ENCODE results near the gene INMT. TPM values are rescaled to one million over a fixed set of nuclear protein-coding genes. Genes with fewer than 3 reads are reported as not detected.

Gene INMT
- total and polyA plus RNA-seq, 10 donors: 3.2 to 40.3 (median 15.6) TPM

DNA sequence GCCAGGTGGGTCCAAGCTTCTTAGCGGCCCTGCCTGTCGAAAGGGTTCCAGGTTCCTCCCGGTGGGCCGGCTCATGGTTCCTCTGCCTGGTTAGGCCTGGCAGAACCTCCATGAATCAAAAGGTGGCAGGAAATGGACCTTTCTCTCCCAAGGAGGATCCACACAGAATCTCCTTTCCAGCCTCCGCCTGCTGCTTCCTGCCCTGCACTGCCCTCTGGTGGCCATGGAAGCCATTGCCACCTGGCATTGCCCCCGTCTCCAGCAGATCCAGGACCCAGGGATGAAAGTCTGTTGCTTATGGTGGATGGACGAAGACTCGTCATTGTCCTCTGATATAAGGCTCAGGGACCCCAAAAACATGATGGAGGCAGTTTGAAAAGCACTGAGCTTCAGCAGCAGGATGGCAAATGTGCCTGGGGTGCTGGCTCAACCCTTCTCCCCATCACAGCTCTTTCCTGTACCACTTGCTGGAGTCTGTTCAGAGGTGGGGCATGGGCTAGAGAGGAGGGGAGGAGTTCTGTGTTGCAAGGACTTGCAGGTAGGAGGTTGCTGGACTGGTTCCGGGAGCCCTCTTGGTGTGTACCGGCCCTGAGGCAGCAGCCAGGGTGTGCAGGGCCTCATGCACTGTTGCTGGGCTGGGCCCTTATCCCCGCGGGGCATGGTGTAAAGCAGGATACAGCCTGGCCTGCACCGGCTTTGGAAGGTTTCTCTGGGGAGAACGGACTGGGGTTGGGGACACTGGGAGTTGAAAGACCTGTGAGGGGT is 11.3 kb upstream of the INMT start:
- H3K36me3 ChIP-seq: no peaks in the 10 kb centered on the region
- no peak overlapping the region for H3K27ac ChIP-seq
- DNase-seq: peak; percentile 91
- no peaks in the 10 kb centered on the region for H3K27me3 ChIP-seq (replicated peaks in 1 of 7)
- no peaks in the 10 kb centered on the region for H3K9me3 ChIP-seq
- H3K4me3 ChIP-seq: no peak overlapping the region
- no peak for TF ChIP-seq POLR2A (IDR thresholded peaks at IDR 0.05)
- peak in 2 of 3 donors; percentile 18 to 55 for TF ChIP-seq POLR2AphosphoS5 (IDR thresholded peaks at IDR 0.05)
- TF ChIP-seq, protein P1, sequence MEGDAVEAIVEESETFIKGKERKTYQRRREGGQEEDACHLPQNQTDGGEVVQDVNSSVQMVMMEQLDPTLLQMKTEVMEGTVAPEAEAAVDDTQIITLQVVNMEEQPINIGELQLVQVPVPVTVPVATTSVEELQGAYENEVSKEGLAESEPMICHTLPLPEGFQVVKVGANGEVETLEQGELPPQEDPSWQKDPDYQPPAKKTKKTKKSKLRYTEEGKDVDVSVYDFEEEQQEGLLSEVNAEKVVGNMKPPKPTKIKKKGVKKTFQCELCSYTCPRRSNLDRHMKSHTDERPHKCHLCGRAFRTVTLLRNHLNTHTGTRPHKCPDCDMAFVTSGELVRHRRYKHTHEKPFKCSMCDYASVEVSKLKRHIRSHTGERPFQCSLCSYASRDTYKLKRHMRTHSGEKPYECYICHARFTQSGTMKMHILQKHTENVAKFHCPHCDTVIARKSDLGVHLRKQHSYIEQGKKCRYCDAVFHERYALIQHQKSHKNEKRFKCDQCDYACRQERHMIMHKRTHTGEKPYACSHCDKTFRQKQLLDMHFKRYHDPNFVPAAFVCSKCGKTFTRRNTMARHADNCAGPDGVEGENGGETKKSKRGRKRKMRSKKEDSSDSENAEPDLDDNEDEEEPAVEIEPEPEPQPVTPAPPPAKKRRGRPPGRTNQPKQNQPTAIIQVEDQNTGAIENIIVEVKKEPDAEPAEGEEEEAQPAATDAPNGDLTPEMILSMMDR (IDR thresholded peaks at IDR 0.05 in 8 of 11, conservative IDR thresholded peaks at IDR 0.05 in 3 of 11): peak; percentile 89 to 99 (median 97)
- 36 to 49% (median 46%) methylated on average over 12 to 14 of the region's 14 CpGs for WGBS, 5 donors
- intact Hi-C loops (cut with DNase I; ENCODE audit: low total_unique reads): no loop called here
- peaks cover 0 to 16% (median 2%) of the 10 kb centered on the region in 6 donors for H3K4me1 ChIP-seq

DNA sequence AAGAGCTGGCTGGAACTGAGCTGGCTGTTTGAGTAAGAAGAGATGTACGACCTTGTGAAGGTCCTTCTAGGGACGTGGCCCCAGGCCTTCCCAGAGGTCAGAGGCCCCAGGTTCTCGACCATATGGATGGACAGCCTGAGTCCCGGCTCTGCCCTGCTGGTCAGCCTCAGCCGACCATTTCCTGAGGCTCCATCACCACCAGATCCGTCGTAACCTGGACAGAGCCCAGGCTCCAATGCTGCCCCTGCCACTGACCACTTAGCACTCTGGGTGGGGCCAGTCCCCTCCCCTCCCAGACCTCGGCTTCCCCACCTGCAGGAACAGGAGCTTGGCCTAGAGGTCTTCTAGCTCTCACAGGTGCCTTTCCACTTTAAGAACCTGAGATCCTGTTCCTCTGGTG is 10.6 kb upstream of the INMT start:
- 68 to 89% (median 84%) methylated on average over 5 to 8 of the region's 8 CpGs for WGBS, 5 donors
- Histone ChIP-seq H3K4me1 (peaks cover 0 to 16% (median 2%) of the 10 kb centered on the region in 6 donors), H3K36me3 (no peaks in the 10 kb centered on the region), H3K27ac (no peak overlapping the region), H3K9me3 (no peaks in the 10 kb centered on the region), H3K4me3 (no peak overlapping the region), H3K27me3 (replicated peaks in 1 of 7) (no peaks in the 10 kb centered on the region)
- TF ChIP-seq POLR2A (IDR thresholded peaks at IDR 0.05) (no peak), POLR2AphosphoS5 (IDR thresholded peaks at IDR 0.05) (no peak)
- TF ChIP-seq, protein P1 (IDR thresholded peaks at IDR 0.05 in 8 of 11, conservative IDR thresholded peaks at IDR 0.05 in 3 of 11): no peak
- intact Hi-C loops (cut with DNase I; ENCODE audit: low total_unique reads): no loop called here
- DNase-seq: no peak

DNA sequence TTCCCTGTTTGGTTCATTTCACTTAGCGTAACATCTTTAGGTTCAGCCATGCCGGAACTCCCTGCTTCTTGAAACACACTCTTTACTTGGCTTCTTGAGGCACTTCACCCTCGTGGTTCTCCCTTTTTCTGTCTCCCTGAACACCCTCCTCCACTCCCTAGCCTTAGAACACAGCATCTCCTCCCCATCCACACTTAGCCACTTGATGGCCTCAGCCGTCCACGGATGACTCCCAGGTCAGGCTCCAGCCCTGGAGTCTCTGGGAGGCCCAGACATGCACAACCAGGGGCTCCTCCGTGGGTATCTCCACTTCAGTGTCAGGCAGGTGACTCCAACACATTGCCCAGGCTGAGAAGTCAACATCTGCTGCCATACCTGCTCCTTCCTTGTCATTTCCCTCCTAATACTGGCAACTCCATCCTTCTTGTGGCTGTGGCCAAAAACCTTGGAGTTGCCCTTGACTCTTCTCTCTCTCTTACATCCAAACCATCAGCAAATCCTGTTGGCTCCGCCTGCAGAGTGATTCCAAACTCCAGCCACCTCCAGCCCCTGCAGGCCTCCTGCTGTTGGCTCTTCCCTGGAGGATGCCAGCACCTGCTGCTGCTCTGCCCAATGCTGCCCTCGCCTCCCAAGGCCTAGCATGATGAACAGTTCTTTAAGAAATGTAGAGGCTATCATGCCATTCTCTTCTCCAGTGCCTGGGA is 8.4 kb upstream of the INMT start:
- no peak for DNase-seq
- no peak overlapping the region for H3K27ac ChIP-seq
- intact Hi-C loops (cut with DNase I; ENCODE audit: low total_unique reads): no loop called here
- WGBS, 5 donors: 60 to 77% (median 67%) methylated on average over 8 of the region's 8 CpGs
- no peaks in the 10 kb centered on the region for H3K36me3 ChIP-seq
- no peaks in the 10 kb centered on the region for H3K9me3 ChIP-seq
- H3K27me3 ChIP-seq (replicated peaks in 1 of 7): no peaks in the 10 kb centered on the region
- no peak for TF ChIP-seq POLR2A (IDR thresholded peaks at IDR 0.05)
- H3K4me3 ChIP-seq: no peak overlapping the region
- H3K4me1 ChIP-seq: peaks cover 0 to 8% (median 2%) of the 10 kb centered on the region in 6 donors

DNA sequence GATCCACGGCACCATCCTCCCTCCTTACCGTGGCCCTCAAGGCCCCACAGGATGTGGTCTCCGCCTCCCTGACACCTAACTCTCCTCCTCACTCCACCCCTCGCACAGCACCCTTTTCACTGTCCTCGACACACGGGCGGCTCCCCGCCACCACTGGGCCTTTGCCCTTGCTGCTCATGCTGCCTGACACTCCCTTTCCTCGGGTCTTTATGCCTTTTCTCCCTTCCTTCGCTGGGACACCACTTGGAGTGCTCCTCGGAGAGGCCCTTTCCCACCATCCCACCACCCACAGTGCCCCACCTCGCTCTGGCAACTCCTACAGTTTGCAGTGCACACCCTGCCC is 7.9 kb upstream of the INMT start:
- Histone ChIP-seq H3K27ac (no peak overlapping the region), H3K4me3 (no peak overlapping the region), H3K27me3 (replicated peaks in 1 of 7) (no peaks in the 10 kb centered on the region), H3K9me3 (no peaks in the 10 kb centered on the region), H3K4me1 (peaks cover 0 to 7% (median 2%) of the 10 kb centered on the region in 6 donors), H3K36me3 (no peaks in the 10 kb centered on the region)
- TF ChIP-seq, protein P1 (IDR thresholded peaks at IDR 0.05 in 8 of 11, conservative IDR thresholded peaks at IDR 0.05 in 3 of 11): no peak
- TF ChIP-seq POLR2AphosphoS5 (IDR thresholded peaks at IDR 0.05): no peak
- TF ChIP-seq POLR2A (IDR thresholded peaks at IDR 0.05): no peak
- WGBS, 5 donors: 76 to 87% (median 78%) methylated on average over 12 of the region's 12 CpGs
- intact Hi-C loops (cut with DNase I; ENCODE audit: low total_unique reads): no loop called here
- DNase-seq: no peak
